ENCODE measurements around the gene MMP10.

MMP10 gene

GRCh38 chr11:102729849-102730815 is 50.3 kb downstream of the MMP10 start:
- DNase-seq (ENCODE audit: low read depth, low spot score), result no peak

GRCh38 chr11:102727890-102728289 is 52.5 kb downstream of the MMP10 start:
- peak; percentile 3 for DNase-seq (ENCODE audit: low read depth, low spot score)

GRCh38 chr11:102724904-102725500 is 55.4 kb downstream of the MMP10 start, which contains the start of gene MMP8:
Gene MMP8 (minus strand): TSS chr11:102724954. CDS start chr11:102724855, 99 bp downstream.
- peak; percentile 53 for DNase-seq (ENCODE audit: low read depth, low spot score)

GRCh38 chr11:102722821-102723220 is 57.6 kb downstream of the MMP10 start:
- DNase-seq (ENCODE audit: low read depth, low spot score), result no peak

All from astrocyte of the hippocampus (primary cell).